H1 (cell line): ENCODE data around the gene PTCRA. TPM values are rescaled to one million over a fixed set of nuclear protein-coding genes. Genes with fewer than 3 reads are reported as not detected.
A peak's percentile ranks its signal among the peaks of the same experiment; 100 is the strongest.

Source experiments
- CTCF ChIA-PET: fragments of 300-600 bp; sonication (Branson Sonifier 250); formaldehyde crosslinking; loops from one replicate; lab custom pipeline; 2021; ENCODE audit not compliant: partially characterized antibody; lab: Charles Lee
- POLR2A ChIA-PET: fragments of 300-600 bp; sonication (Branson Sonifier 250); formaldehyde crosslinking; loops from one replicate; lab custom pipeline; 2021; ENCODE audit warnings: inconsistent platforms; ENCODE audit not compliant: partially characterized antibody; lab: Charles Lee
- DNase-seq, 2 experiments: peaks; one replicate each; pipeline versions ENCODE4 v3.0.0 to v3.0.0-alpha.2; 2010 to 2022; ENCODE audit warnings: low spot score in 2 of 2, low read depth in 1 of 2, mixed read lengths in 1 of 2
- FAIRE-seq: peaks from 2 replicates; lab custom pipeline; 2011; peaks lifted over from hg19 to GRCh38; lab: Jason Lieb, UNC
- H2AFZ ChIP-seq: 2 replicates; pipeline ENCODE4 v1.8.1; 2012; ENCODE audit warnings: low read length, inconsistent platforms
- H2AK5ac ChIP-seq: 2 replicates; pipeline ENCODE4 v1.6.1; 2013; ENCODE audit warnings: low read depth, low read length
- H2BK120ac ChIP-seq: replicated peaks from 2 replicates; pipeline ENCODE3; 2013; ENCODE audit warnings: low read depth, low read length, inconsistent platforms
- H2BK12ac ChIP-seq: 2 replicates; pipeline ENCODE4 v1.6.1; 2013; ENCODE audit warnings: low read depth, low read length
- H2BK15ac ChIP-seq: 2 replicates; pipeline ENCODE4 v1.6.1; 2013; ENCODE audit warnings: low read length
- H2BK20ac ChIP-seq: 2 replicates; pipeline ENCODE4 v1.6.1; 2013; ENCODE audit warnings: low read length
- H2BK5ac ChIP-seq: 2 replicates; pipeline ENCODE4 v1.6.1; 2013; ENCODE audit warnings: low read depth, low read length
- H3K14ac ChIP-seq: 2 replicates; pipeline ENCODE4 v1.6.1; 2013; ENCODE audit warnings: inconsistent platforms; ENCODE audit not compliant: insufficient read length
- H3K18ac ChIP-seq: 2 replicates; pipeline ENCODE4 v1.6.1; 2013; ENCODE audit warnings: low read length; ENCODE audit errors: extremely low read depth
- H3K23ac ChIP-seq: 2 replicates; pipeline ENCODE4 v1.6.1; 2013; ENCODE audit warnings: inconsistent platforms; ENCODE audit not compliant: insufficient read length
- H3K23me2 ChIP-seq: 2 replicates; pipeline ENCODE4 v1.6.1; 2013; ENCODE audit warnings: low read depth, low read length
- H3K27ac ChIP-seq: 2 replicates; pipeline ENCODE4 v1.6.1; 2011; ENCODE audit warnings: low read depth, low read length, inconsistent platforms
- H3K27me3 ChIP-seq, 4 experiments: replicated peaks in 1 of 4; 1 replicate in 1 of 4; 2 replicates in 3 of 4; pipeline versions ENCODE4 v1.6.1 to v1.8.1; 2011 to 2013; ENCODE audit warnings: low read length in 3 of 4, mild to moderate bottlenecking in 3 of 4, inconsistent platforms in 2 of 4, mixed read lengths in 2 of 4, moderate library complexity in 1 of 4; ENCODE audit not compliant: control insufficient read depth in 3 of 4, insufficient read depth in 3 of 4; ENCODE audit errors: extremely low read depth in 1 of 4
- H3K36me3 ChIP-seq, 4 experiments: 2 replicates each; pipeline versions ENCODE4 v1.6.1 to v1.8.1; 2011 to 2013; ENCODE audit warnings: mild to moderate bottlenecking in 4 of 4, low read length in 3 of 4, moderate library complexity in 2 of 4, control low read depth in 1 of 4, inconsistent platforms in 1 of 4; ENCODE audit not compliant: insufficient read depth in 4 of 4, control insufficient read depth in 2 of 4
- H3K4ac ChIP-seq: replicated peaks from 2 replicates; pipeline ENCODE3; 2013; ENCODE audit warnings: low read length, low read depth, mixed read lengths, inconsistent platforms; ENCODE audit not compliant: insufficient read length
- H3K4me1 ChIP-seq, 4 experiments: replicated peaks in 1 of 4; 1 replicate in 1 of 4; 2 replicates in 3 of 4; pipeline versions ENCODE4 v1.6.1 to v1.8.1; 2011 to 2013; ENCODE audit warnings: low read length in 3 of 4, inconsistent platforms in 2 of 4, mixed read lengths in 1 of 4; ENCODE audit not compliant: insufficient read depth in 4 of 4, control insufficient read depth in 3 of 4
- H3K4me2 ChIP-seq, 2 experiments: 2 replicates each; pipeline versions ENCODE4 v1.6.1 to v1.8.1; 2011 to 2013; ENCODE audit warnings: low read depth in 2 of 2, low read length in 2 of 2, control low read depth in 1 of 2, inconsistent platforms in 1 of 2, mild to moderate bottlenecking in 1 of 2; ENCODE audit not compliant: insufficient read depth in 1 of 2
- H3K4me3 ChIP-seq, 4 experiments: fragments of 200-600, 300-600 bp in 1 of 4; sonication (generic), shearing (Covaris generic), sonication (Bioruptor Twin) in 1 of 4; 2 replicates each; pipeline versions ENCODE4 v1.5.1 to v1.8.1; 2011 to 2016; ENCODE audit warnings: low read length in 4 of 4, low read depth in 3 of 4, control low read depth in 2 of 4, inconsistent platforms in 2 of 4, mild to moderate bottlenecking in 2 of 4, mixed read lengths in 1 of 4, moderate library complexity in 1 of 4; ENCODE audit not compliant: insufficient read depth in 2 of 4; ENCODE audit errors: extremely low read depth in 1 of 4
- H3K56ac ChIP-seq: replicated peaks from 2 replicates; pipeline ENCODE3; 2013; ENCODE audit warnings: low read depth, mild to moderate bottlenecking, mixed read lengths, low read length, inconsistent platforms; ENCODE audit not compliant: insufficient read length
- H3K79me1 ChIP-seq: 2 replicates; pipeline ENCODE4 v1.6.1; 2013; ENCODE audit warnings: low read depth, low read length, control low read depth
- H3K79me2 ChIP-seq, 2 experiments: 2 replicates each; pipeline versions ENCODE4 v1.6.1 to v1.8.1; 2012 to 2013; ENCODE audit warnings: low read length in 2 of 2, mild to moderate bottlenecking in 2 of 2, inconsistent platforms in 1 of 2; ENCODE audit not compliant: insufficient read depth in 2 of 2, control insufficient read depth in 1 of 2
- H3K9ac ChIP-seq, 4 experiments: replicated peaks in 1 of 4; 1 replicate in 1 of 4; 2 replicates in 3 of 4; pipeline versions ENCODE4 v1.6.1 to v1.8.1; 2011 to 2013; ENCODE audit warnings: low read depth in 3 of 4, low read length in 3 of 4, control low read depth in 2 of 4, mild to moderate bottlenecking in 2 of 4, moderate library complexity in 2 of 4, inconsistent platforms in 1 of 4; ENCODE audit errors: extremely low read depth in 1 of 4
- H3K9me3 ChIP-seq, 2 experiments: 2 replicates each; pipeline versions ENCODE4 v1.6.1 to v1.8.1; 2012 to 2013; ENCODE audit warnings: mild to moderate bottlenecking in 2 of 2, moderate library complexity in 2 of 2, control low read depth in 1 of 2, inconsistent platforms in 1 of 2, low read depth in 1 of 2, low read length in 1 of 2, mixed read lengths in 1 of 2; ENCODE audit not compliant: insufficient read depth in 2 of 2
- H4K20me1 ChIP-seq, 2 experiments: replicated peaks in 1 of 2; 2 replicates each; pipeline versions ENCODE3 to v1.8.1; 2011 to 2013; ENCODE audit warnings: inconsistent platforms in 2 of 2, low read length in 2 of 2, mild to moderate bottlenecking in 1 of 2; ENCODE audit not compliant: insufficient read depth in 2 of 2, control insufficient read depth in 1 of 2
- H4K5ac ChIP-seq: 2 replicates; pipeline ENCODE4 v1.6.1; 2013; ENCODE audit warnings: low read length, low read depth, mixed read lengths, inconsistent platforms; ENCODE audit not compliant: insufficient read length
- H4K8ac ChIP-seq: 2 replicates; pipeline ENCODE4 v1.8.0; 2013; ENCODE audit warnings: mild to moderate bottlenecking, moderate library complexity, low read length, inconsistent platforms; ENCODE audit not compliant: insufficient read depth; ENCODE audit errors: extremely low read depth
- H4K91ac ChIP-seq: replicated peaks from 2 replicates; pipeline ENCODE3; 2013; ENCODE audit warnings: low read length, mixed read lengths, inconsistent platforms; ENCODE audit not compliant: insufficient read length
- BCL11A ChIP-seq, 2 experiments: IDR thresholded peaks; one replicate each; pipeline ENCODE4 v1.6.1; 2011; ENCODE audit warnings: low read depth in 2 of 2, low read length in 2 of 2, mild to moderate bottlenecking in 2 of 2
- CBX8 ChIP-seq: fragments of 300-800, 300-1000 bp; sonication (generic); IDR thresholded peaks from 2 replicates; pipeline ENCODE4 v1.7.1; 2016; ENCODE audit warnings: low read depth, low read length, borderline replicate concordance
- CREB1 ChIP-seq: IDR thresholded peaks from 2 replicates; pipeline ENCODE4 v1.6.1; 2012; ENCODE audit warnings: inconsistent platforms
- HDAC6 ChIP-seq: IDR thresholded peaks from one replicate; pipeline ENCODE4 v1.7.1; 2012; ENCODE audit warnings: low read depth, mild to moderate bottlenecking, inconsistent platforms, low read length, moderate library complexity
- KDM1A ChIP-seq: fragments of 200-600, 300-600 bp; sonication (generic); IDR thresholded peaks from 2 replicates; pipeline ENCODE4 v1.7.1; 2016; ENCODE audit warnings: mild to moderate bottlenecking, low read length, borderline replicate concordance
- MAFK ChIP-seq: IDR thresholded peaks from 2 replicates; pipeline ENCODE4 v1.6.1; 2012; ENCODE audit warnings: low read depth, mild to moderate bottlenecking, improper control_type of control experiment, low read length
- RBBP5 ChIP-seq: IDR thresholded peaks from 2 replicates; pipeline ENCODE4 v1.7.1; 2012; ENCODE audit warnings: low read depth, mild to moderate bottlenecking, inconsistent platforms, low read length, moderate library complexity, borderline replicate concordance
- SIRT6 ChIP-seq: IDR thresholded peaks from one replicate; pipeline ENCODE4 v1.7.1; 2012; ENCODE audit warnings: low read length, inconsistent platforms
- TAF7 ChIP-seq: optimal IDR thresholded peaks from 2 replicates; pipeline ENCODE3; 2011; ENCODE audit warnings: low read depth, mild to moderate bottlenecking, inconsistent platforms, low read length, moderate library complexity, borderline replicate concordance
- TBP ChIP-seq: IDR thresholded peaks from 2 replicates; pipeline ENCODE4 v1.6.1; 2011; ENCODE audit warnings: low read depth, low read length, improper control_type of control experiment
- WGBS, 2 experiments: shearing (Covaris generic) in 1 of 2; methylation state at CpG; one replicate each; pipeline versions ENCODE4 v1.1.6 to v1.1.7; 2013 to 2015; ENCODE audit warnings: low lambda C conversion rate in 2 of 2, mixed read lengths in 2 of 2, inconsistent platforms in 1 of 2, low coverage in 1 of 2, missing lambda C conversion rate in 1 of 2; ENCODE audit not compliant: insufficient replicate concordance in 2 of 2, insufficient coverage in 1 of 2, insufficient read length in 1 of 2; ENCODE audit errors: extremely low coverage in 1 of 2, missing lambda C conversion rate in 1 of 2; 5-methylcytosine and 5-hydroxymethylcytosine counted together
- polyA plus RNA-seq, 7 experiments: library from polyadenylated mRNA; depleted of rRNA in 3 of 7; stranded (reverse) in 5 of 7; unstranded in 2 of 7; fragments of >200 nt in 5 of 7; fragments of 200-250 nt in 2 of 7; gene quantifications; 1 replicate in 5 of 7; 2 replicates in 1 of 7; 4 replicates in 1 of 7; pipeline versions ENCODE4 v1.2.1 to v1.2.3, GENCODE V29; 2011 to 2013; ENCODE audit warnings: missing spikeins in 2 of 7, mixed read lengths in 2 of 7
- total RNA-seq: library from RNA; stranded (reverse); fragmentation: NEBNext Ultra II Directional; extraction: Animal tissue kit (Norgen Biotek cat#: 25700); gene quantifications from 2 replicates; pipeline ENCODE4 v1.2.1, GENCODE V29; 2021
- TF ChIP-seq, protein P1 (sequence below): IDR thresholded peaks from 2 replicates; pipeline ENCODE4 v1.6.1; 2012; ENCODE audit warnings: inconsistent platforms
- TF ChIP-seq, protein P2 (sequence below): IDR thresholded peaks from 2 replicates; pipeline ENCODE4 v1.6.1; 2012; ENCODE audit warnings: inconsistent platforms

The PTCRA gene
- total and polyA plus RNA-seq, 2 of the 8 experiments (the other 6 are each of a cell fraction or from before 2014, with no cell fraction given), result not detected

DNA sequence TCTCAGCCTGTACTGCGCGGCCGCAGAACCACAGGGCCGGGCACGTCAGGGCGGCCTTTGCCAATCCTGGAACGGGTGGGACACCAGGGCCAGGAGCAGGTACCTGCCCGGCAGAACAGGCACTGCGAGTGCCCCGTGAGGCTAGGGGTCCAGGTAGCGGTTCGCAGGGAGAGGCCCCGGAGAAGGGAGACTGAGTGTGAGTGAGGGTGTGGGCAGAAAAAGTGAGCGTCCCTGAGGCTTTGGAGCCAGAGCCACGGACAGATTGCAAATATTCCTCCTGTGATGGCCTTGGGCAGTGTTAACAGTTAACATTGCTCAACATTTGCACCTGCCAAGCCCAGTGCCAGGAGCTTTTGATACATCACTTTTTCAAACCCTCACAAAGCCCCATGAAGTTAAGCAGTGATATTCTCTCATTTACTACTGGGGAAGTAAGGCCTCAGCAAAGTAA, 45.2 kb downstream of the PTCRA start:
- H4K8ac ChIP-seq, result no peak overlapping the region
- 0 out of 2 replicates have a peak overlapping the region, but pooled peaks have one; percentile 24 for H2BK5ac ChIP-seq
- H3K79me1 ChIP-seq, result no peaks in the 10 kb centered on the region; the same call in 1 of the 2 replicates
- ChIA-PET POLR2A (interaction anchor here (0.8 to 5.3 kb wide), 16 partner anchors 9 to 198 kb away, joined by 3 to 21 read pairs (median 4); partner anchors contain the start of genes CNPY3, KLHDC3, MEA1 and PEX6), CTCF (interaction anchor here (0.6 to 2.2 kb wide), 11 partner anchors 9 to 117 kb away, joined by 3 to 6 read pairs (median 3); partner anchors contain the start of genes CNPY3, KLHDC3 and MEA1)
- H3K4me2 ChIP-seq, result peak overlapping the region; percentile 69 to 99
- H3K27ac ChIP-seq, result no peak overlapping the region
- H3K18ac ChIP-seq, result no peak overlapping the region; the same call in 1 of the 2 replicates
- H3K14ac ChIP-seq, result no peak overlapping the region
- H3K23me2 ChIP-seq, result peaks cover 10% of the 10 kb centered on the region
- no peak overlapping the region for H3K4ac ChIP-seq
- WGBS, 2 experiments, result 32% methylated on average over 15 of the region's 15 CpGs; no CpG with 5 or more reads in 1 of the 2 experiments
- no peak overlapping the region for H2AFZ ChIP-seq
- no peaks in the 10 kb centered on the region for H4K20me1 ChIP-seq
- H3K79me2 ChIP-seq, result no peaks in the 10 kb centered on the region
- H2AK5ac ChIP-seq, result no peak overlapping the region
- peak overlapping the region in 1 of 4 experiments; percentile 25; a peak in 2 of 7 replicates for H3K9ac ChIP-seq
- no peak overlapping the region for H4K5ac ChIP-seq
- 0 out of 2 replicates have a peak overlapping the region, but pooled peaks have one; percentile 81 for H2BK15ac ChIP-seq
- DNase-seq (no peak), FAIRE-seq (no peak)
- peaks cover 0 to 2% (median 0%) of the 10 kb centered on the region in 4 experiments; a peak in 1 of 8 replicates for H3K36me3 ChIP-seq
- no peak overlapping the region for H3K23ac ChIP-seq
- H2BK20ac ChIP-seq, result no peak overlapping the region
- H3K4me3 ChIP-seq, result peak overlapping the region; percentile 50 to 87 (median 76)
- 0 out of 2 replicates have a peak overlapping the region, but pooled peaks have one; percentile 50 for H2BK12ac ChIP-seq
- H3K56ac ChIP-seq, result no peak overlapping the region
- no peaks in the 10 kb centered on the region for H3K9me3 ChIP-seq
- H3K27me3 ChIP-seq, result peaks cover 0 to 13% (median 10%) of the 10 kb centered on the region in 4 experiments; a peak in 5 of 7 replicates
- H3K4me1 ChIP-seq, result peaks cover 0 to 8% (median 6%) of the 10 kb centered on the region in 4 experiments; a peak in 5 of 7 replicates
- no peak overlapping the region for H4K91ac ChIP-seq
- H2BK120ac ChIP-seq, result no peak overlapping the region
- TF ChIP-seq CREB1 (no peak), BCL11A (IDR thresholded peaks at IDR 0.05; ENCODE audit: low read depth in 2 of 2, low read length in 2 of 2) (no peak), KDM1A (no peak), RBBP5 (no peak), HDAC6 (no peak), CBX8 (no peak), TBP (no peak), TAF7 (no peak), MAFK (no peak), SIRT6 (no peak)
- TF ChIP-seq, protein P1, sequence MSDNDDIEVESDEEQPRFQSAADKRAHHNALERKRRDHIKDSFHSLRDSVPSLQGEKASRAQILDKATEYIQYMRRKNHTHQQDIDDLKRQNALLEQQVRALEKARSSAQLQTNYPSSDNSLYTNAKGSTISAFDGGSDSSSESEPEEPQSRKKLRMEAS, result no peak
- TF ChIP-seq, protein P2, sequence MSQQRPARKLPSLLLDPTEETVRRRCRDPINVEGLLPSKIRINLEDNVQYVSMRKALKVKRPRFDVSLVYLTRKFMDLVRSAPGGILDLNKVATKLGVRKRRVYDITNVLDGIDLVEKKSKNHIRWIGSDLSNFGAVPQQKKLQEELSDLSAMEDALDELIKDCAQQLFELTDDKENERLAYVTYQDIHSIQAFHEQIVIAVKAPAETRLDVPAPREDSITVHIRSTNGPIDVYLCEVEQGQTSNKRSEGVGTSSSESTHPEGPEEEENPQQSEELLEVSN, result no peak
